A549 (cell line): ENCODE data around the gene MEIS1. TPM values are rescaled to one million over a fixed set of nuclear protein-coding genes. Genes with fewer than 3 reads are reported as not detected.

Source experiments
- ATAC-seq, 2 experiments: fragments of 200-7000 bp in 1 of 2; fragments of >200 bp in 1 of 2; cut with Nextera tagmentation in 1 of 2; cut with Tn5 transposase in 1 of 2; 3 replicates each; pipeline versions ENCODE4 v1.8.0 to v1.9.1; 2018 to 2020; ENCODE audit warnings: mild to moderate bottlenecking in 1 of 2, moderate library complexity in 1 of 2
- CTCF ChIA-PET: fragments of 300-600 bp; sonication (Branson Sonifier 250); formaldehyde crosslinking; extraction: SDS; loops from one replicate; lab custom pipeline; 2021; ENCODE audit warnings: antibody characterized with exemption, inconsistent platforms; lab: Yijun Ruan, JAX
- POLR2A ChIA-PET: fragments of 350-600 bp; formaldehyde crosslinking; extraction: SDS; loops from one replicate; lab custom pipeline; 2021; ENCODE audit warnings: antibody characterized with exemption, inconsistent platforms; lab: Yijun Ruan, JAX
- DNase-seq, 2 experiments: peaks; one replicate each; pipeline versions ENCODE4 v3.0.0 to v3.0.0-alpha.2; 2011 to 2016; ENCODE audit warnings: low read depth in 1 of 2, low spot score in 1 of 2
- FAIRE-seq: peaks from 2 replicates; lab custom pipeline; 2011; peaks lifted over from hg19 to GRCh38; lab: Jason Lieb, UNC
- H3K27ac ChIP-seq, 2 experiments: fragments of >200 bp; sonication (Bioruptor Twin); formaldehyde crosslinking; 3 replicates each; pipeline ENCODE4 v1.5.1; 2016 to 2017
- H3K4me1 ChIP-seq: fragments of >200 bp; sonication (Bioruptor Twin); formaldehyde crosslinking; 3 replicates; pipeline ENCODE4 v1.6.1; 2016
- H3K4me2 ChIP-seq: fragments of >200 bp; sonication (Bioruptor Twin); formaldehyde crosslinking; 3 replicates; pipeline ENCODE4 v1.6.1; 2016
- H3K4me3 ChIP-seq: fragments of >200 bp; sonication (Bioruptor Twin); formaldehyde crosslinking; 3 replicates; pipeline ENCODE4 v1.5.1; 2016
- H3K9me3 ChIP-seq: fragments of >200 bp; sonication (Bioruptor Twin); formaldehyde crosslinking; 3 replicates; pipeline ENCODE4 v1.6.1; 2016
- ATOH8 ChIP-seq: fragments of 250-450 bp; sonication (Bioruptor Pico); IDR thresholded peaks from 2 replicates; pipeline ENCODE4 v1.5.0; 2020; ENCODE audit warnings: low read depth, mild to moderate bottlenecking, moderate library complexity
- BCL3 ChIP-seq: fragments of >200 bp; sonication (Bioruptor Twin); formaldehyde crosslinking; IDR thresholded peaks from 3 replicates; pipeline ENCODE4 v1.6.1; 2016
- CBX2 ChIP-seq: fragments of 200-600 bp; sonication (generic); IDR thresholded peaks from 2 replicates; pipeline ENCODE4 v1.6.1; 2016; ENCODE audit warnings: low read depth, mild to moderate bottlenecking, borderline replicate concordance
- CBX8 ChIP-seq: fragments of 200-600 bp; sonication (generic); IDR thresholded peaks from 2 replicates; pipeline ENCODE4 v1.6.1; 2016
- CEBPB ChIP-seq, 2 experiments: fragments of >200 bp in 1 of 2; sonication (Bioruptor Twin) in 1 of 2; formaldehyde crosslinking in 1 of 2; IDR thresholded peaks; 2 replicates each; pipeline ENCODE4 v1.6.1; 2012 to 2016
- CTCF ChIP-seq: fragments of >200 bp; sonication (Bioruptor Twin); formaldehyde crosslinking; IDR thresholded peaks from 3 replicates; pipeline ENCODE4 v1.5.1; 2016
- E2F6 ChIP-seq: IDR thresholded peaks from 2 replicates; pipeline ENCODE4 v1.6.1; 2012; ENCODE audit warnings: low read depth, borderline replicate concordance
- EHF ChIP-seq: fragments of 250-450 bp; sonication (Bioruptor Pico); IDR thresholded peaks from 2 replicates; pipeline ENCODE4 v1.5.0; 2020; ENCODE audit warnings: mild to moderate bottlenecking
- EHMT2 ChIP-seq: fragments of 200-600 bp; sonication (generic); IDR thresholded peaks from 2 replicates; pipeline ENCODE4 v1.6.1; 2016; ENCODE audit warnings: antibody characterized with exemption, low read depth, mild to moderate bottlenecking, moderate library complexity
- ELK1 ChIP-seq: fragments of 150-350 bp; IDR thresholded peaks from 2 replicates; pipeline ENCODE4 v1.6.1; 2014; ENCODE audit warnings: low read depth, mild to moderate bottlenecking, low read length
- FOSB ChIP-seq: fragments of 250-450 bp; sonication (Bioruptor Pico); IDR thresholded peaks from 2 replicates; pipeline ENCODE4 v1.5.0; 2020; ENCODE audit warnings: mild to moderate bottlenecking, moderate library complexity
- FOSL2 ChIP-seq, 2 experiments: fragments of 450-650 bp in 1 of 2; fragments of >200 bp in 1 of 2; sonication (Bioruptor Twin) in 1 of 2; formaldehyde crosslinking; IDR thresholded peaks; 2 replicates each; pipeline versions ENCODE4 v1.5.0 to v1.6.1; 2016 to 2020; ENCODE audit warnings: mild to moderate bottlenecking in 1 of 2, moderate library complexity in 1 of 2
- FOXS1 ChIP-seq: fragments of 250-450 bp; sonication (Bioruptor Pico); IDR thresholded peaks from 2 replicates; pipeline ENCODE4 v1.5.0; 2020; ENCODE audit warnings: mild to moderate bottlenecking, moderate library complexity
- GATA3 ChIP-seq: IDR thresholded peaks from 2 replicates; pipeline ENCODE4 v1.6.1; 2012; ENCODE audit warnings: borderline replicate concordance
- HDAC2 ChIP-seq: fragments of 200-600 bp; sonication (generic); IDR thresholded peaks from 2 replicates; pipeline ENCODE4 v1.6.1; 2016
- HMGXB4 ChIP-seq: fragments of 250-450 bp; sonication (Bioruptor Pico); IDR thresholded peaks from 2 replicates; pipeline ENCODE4 v1.5.0; 2021; ENCODE audit warnings: mild to moderate bottlenecking, moderate library complexity, borderline replicate concordance
- HOXB13 ChIP-seq: fragments of 250-450 bp; sonication (Bioruptor Pico); IDR thresholded peaks from 2 replicates; pipeline ENCODE4 v1.5.0; 2020; ENCODE audit warnings: low read depth, mild to moderate bottlenecking, moderate library complexity
- HOXB5 ChIP-seq: fragments of 250-450 bp; sonication (Bioruptor Pico); IDR thresholded peaks from 2 replicates; pipeline ENCODE4 v1.5.0; 2020; ENCODE audit warnings: mild to moderate bottlenecking, moderate library complexity
- KDM1A ChIP-seq: fragments of 200-600 bp; sonication (generic); IDR thresholded peaks from 2 replicates; pipeline ENCODE4 v1.6.1; 2016; ENCODE audit warnings: low read depth, mild to moderate bottlenecking
- MAFK ChIP-seq: fragments of 450-650 bp; IDR thresholded peaks from 2 replicates; pipeline ENCODE4 v1.6.1; 2014; ENCODE audit not compliant: partially characterized antibody
- NFE2L2 ChIP-seq: fragments of 150-350 bp; conservative IDR thresholded peaks from 2 replicates; pipeline ENCODE4 v1.6.1; 2014; ENCODE audit warnings: low read length
- NPAS2 ChIP-seq: fragments of 250-450 bp; sonication (Bioruptor Pico); IDR thresholded peaks from 2 replicates; pipeline ENCODE4 v1.8.0; 2022; ENCODE audit warnings: mild to moderate bottlenecking, moderate library complexity, borderline replicate concordance
- NR3C1 ChIP-seq: fragments of >200 bp; sonication (Bioruptor Twin); formaldehyde crosslinking; IDR thresholded peaks from 3 replicates; pipeline ENCODE4 v1.6.1; 2017
- RAD21 ChIP-seq, 2 experiments: fragments of >200 bp in 1 of 2; sonication (Bioruptor Twin) in 1 of 2; formaldehyde crosslinking in 1 of 2; IDR thresholded peaks in 1 of 2; conservative IDR thresholded peaks in 1 of 2; 2 replicates in 1 of 2; 3 replicates in 1 of 2; pipeline ENCODE4 v1.6.1; 2012 to 2018; ENCODE audit warnings: inconsistent platforms in 1 of 2
- RARB ChIP-seq: fragments of 250-450 bp; sonication (Bioruptor Pico); IDR thresholded peaks from 2 replicates; pipeline ENCODE4 v1.8.0; 2021; ENCODE audit warnings: mild to moderate bottlenecking, moderate library complexity
- SREBF2 ChIP-seq: fragments of 450-650 bp; IDR thresholded peaks from 2 replicates; pipeline ENCODE4 v1.6.1; 2014; ENCODE audit warnings: mild to moderate bottlenecking, moderate library complexity
- TFCP2L1 ChIP-seq: fragments of 250-450 bp; sonication (Bioruptor Pico); IDR thresholded peaks from 2 replicates; pipeline ENCODE4 v1.5.0; 2021; ENCODE audit warnings: mild to moderate bottlenecking
- ZNF302 ChIP-seq: fragments of 250-450 bp; sonication (Bioruptor Pico); IDR thresholded peaks from 2 replicates; pipeline ENCODE4 v1.9.0; 2021; ENCODE audit warnings: inconsistent platforms, mild to moderate bottlenecking, moderate library complexity
- ZSCAN20 ChIP-seq: fragments of 250-450 bp; sonication (Bioruptor Pico); IDR thresholded peaks from 2 replicates; pipeline ENCODE4 v1.8.0; 2022; ENCODE audit warnings: mild to moderate bottlenecking, moderate library complexity
- WGBS: methylation state at CpG from one replicate; pipeline ENCODE4 v1.1.6; 2017; ENCODE audit errors: missing lambda C conversion rate; 5-methylcytosine and 5-hydroxymethylcytosine counted together
- polyA plus RNA-seq, 4 experiments: library from polyadenylated mRNA; depleted of rRNA in 3 of 4; stranded (reverse); fragments of >200 nt; fragmentation: RNase III in 1 of 4; extraction: RNeasy Plus Mini Kit Qiagen cat#74134 plus additional on column Dnase treatment in 1 of 4; gene quantifications; 2 replicates in 3 of 4; 3 replicates in 1 of 4; pipeline ENCODE4 v1.2.3, GENCODE V29; 2011 to 2017

MEIS1 gene
- polyA plus RNA-seq, 2 of the 4 experiments (the other 2 are of a cell fraction): 1.9 to 4.2 TPM

- H3K27ac ChIP-seq: no peak overlapping the region
- TF ChIP-seq HOXB5 (CRISPR knock-in tag) (no peak), NR3C1 (no peak), CEBPB (IDR thresholded peaks at IDR 0.05) (no peak), EHF (CRISPR knock-in tag) (no peak), RAD21 (conservative IDR thresholded peaks at IDR 0.05 in 1 of 2, IDR thresholded peaks at IDR 0.05 in 1 of 2) (no peak), CBX2 (no peak), ATOH8 (no peak), SREBF2 (no peak), EHMT2 (no peak), E2F6 (no peak), FOSB (CRISPR knock-in tag) (no peak), ZNF302 (CRISPR knock-in tag) (no peak), TFCP2L1 (CRISPR knock-in tag) (no peak), KDM1A (no peak), NPAS2 (CRISPR knock-in tag) (no peak)
- TF ChIP-seq, all 56 proteins: peak for 0
- Histone ChIP-seq H3K4me1 (no peaks in the 10 kb centered on the region), H3K9me3 (no peaks in the 10 kb centered on the region; the same call in 2 of the 3 replicates), H3K4me2 (no peak overlapping the region), H3K4me3 (no peak overlapping the region)
- DNase-seq (no peak), FAIRE-seq (no peak), ATAC-seq (no peak)
- ChIA-PET CTCF (no interaction called here), POLR2A (no interaction called here)
- WGBS: 10% methylated on average over 4 of the region's 4 CpGs
Measured at GRCh38 chr2:66405473-66405872, 29.5 kb upstream of the MEIS1 start.

- no peaks in the 10 kb centered on the region for H3K4me1 ChIP-seq
- H3K9me3 ChIP-seq: no peaks in the 10 kb centered on the region
- POLR2A ChIA-PET: no interaction called here
- CTCF ChIA-PET: interaction anchor here (1.2 kb wide), 2 partner anchors 47 to 166 kb away, joined by 3 to 4 read pairs; no protein-coding TSS in a partner anchor
- no peak overlapping the region for H3K27ac ChIP-seq
- FAIRE-seq: no peak
- DNase-seq: no peak
- no peak for ATAC-seq
- 7% methylated on average over 2 of the region's 2 CpGs for WGBS
- TF ChIP-seq HDAC2: no peak
- no peak for TF ChIP-seq MAFK
- TF ChIP-seq NFE2L2: no peak
- no peak for TF ChIP-seq FOSB (CRISPR knock-in tag)
- TF ChIP-seq FOSL2 (IDR thresholded peaks at IDR 0.05): no peak
- TF ChIP-seq FOSL2 (CRISPR knock-in tag; IDR thresholded peaks at IDR 0.05): no peak
- no peak for TF ChIP-seq HOXB13 (CRISPR knock-in tag)
- TF ChIP-seq EHF (CRISPR knock-in tag): no peak
- no peak for TF ChIP-seq ELK1
- TF ChIP-seq FOXS1 (CRISPR knock-in tag): no peak
- no peak for TF ChIP-seq HOXB5 (CRISPR knock-in tag)
- TF ChIP-seq ZNF302 (CRISPR knock-in tag): no peak
- TF ChIP-seq BCL3: no peak
- no peak for TF ChIP-seq ZSCAN20 (CRISPR knock-in tag)
- no peak for TF ChIP-seq CBX8
- TF ChIP-seq RARB: no peak
- no peak for TF ChIP-seq CTCF
- no peak for TF ChIP-seq GATA3
- TF ChIP-seq HMGXB4: no peak
- H3K4me3 ChIP-seq: no peak overlapping the region
- H3K4me2 ChIP-seq: no peak overlapping the region
Measured at GRCh38 chr2:66408905-66409304, 26.0 kb upstream of the MEIS1 start.
